ENCODE results near the gene DNMT3A.

Gene DNMT3A

DNA sequence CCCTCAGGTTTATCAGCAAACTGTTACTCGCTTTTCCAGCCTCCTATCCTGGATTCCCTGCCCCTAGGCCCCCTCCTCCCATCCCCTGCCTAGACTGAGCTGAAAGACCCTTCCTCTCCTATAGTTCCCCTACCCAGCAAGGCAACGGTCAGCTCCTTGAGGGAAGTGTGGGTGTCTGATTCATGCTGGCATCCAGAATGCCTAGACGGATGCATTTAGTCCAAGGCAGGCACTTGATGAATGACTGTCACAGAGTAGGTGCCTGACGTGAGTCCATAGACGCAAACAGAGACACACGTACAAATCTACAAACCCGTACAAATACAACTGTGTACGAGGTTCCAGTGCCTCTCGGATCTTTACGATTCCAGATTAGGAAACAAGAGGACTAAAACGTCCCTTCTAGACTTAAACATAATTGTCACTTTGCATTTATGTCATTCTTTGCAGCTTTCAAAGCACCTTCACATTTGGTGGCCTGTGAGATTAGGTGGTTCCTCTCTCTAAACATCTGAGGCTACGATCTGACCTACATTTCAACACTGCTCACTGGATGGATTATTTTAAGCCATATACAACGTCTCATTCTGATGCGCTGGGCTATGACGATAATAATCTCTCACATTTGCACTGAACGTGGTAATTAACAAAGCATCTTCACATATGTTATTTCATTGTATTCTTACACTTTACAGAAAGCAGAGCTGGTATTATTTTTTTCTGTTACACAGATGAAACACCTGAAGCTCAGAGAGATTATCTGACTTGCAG is 36.7 kb downstream of the DNMT3A start:
- peak; percentile 74 for DNase-seq (ENCODE audit: low spot score)

DNA sequence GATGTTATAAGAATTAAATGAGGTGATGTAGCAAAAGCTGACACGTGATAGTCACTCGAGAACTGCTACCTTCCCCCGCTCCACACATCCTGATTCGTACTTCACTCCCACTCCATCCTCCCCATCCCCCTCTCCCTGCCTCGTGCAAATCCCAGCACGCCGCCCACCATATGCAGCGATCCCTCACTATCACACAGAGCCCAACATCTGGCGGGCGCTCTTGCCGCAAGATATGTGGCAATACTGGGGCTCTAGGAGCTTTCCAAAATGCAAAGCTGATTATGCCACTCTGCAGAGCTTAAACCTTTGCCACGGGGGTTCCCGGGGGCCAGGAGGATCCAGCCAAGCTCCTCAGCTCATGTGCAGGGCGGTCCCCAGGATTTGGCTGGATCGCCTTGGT is 37.4 kb downstream of the DNMT3A start:
- DNase-seq (ENCODE audit: low spot score): no peak

- no peak for DNase-seq (ENCODE audit: low spot score)
These were observed 38.0 kb downstream of the DNMT3A start for GRCh38 chr2:25303633-25304236.

GRCh38 chr2:25302758-25303375 is 38.9 kb downstream of the DNMT3A start:
- DNase-seq (ENCODE audit: low spot score): no peak

DNA sequence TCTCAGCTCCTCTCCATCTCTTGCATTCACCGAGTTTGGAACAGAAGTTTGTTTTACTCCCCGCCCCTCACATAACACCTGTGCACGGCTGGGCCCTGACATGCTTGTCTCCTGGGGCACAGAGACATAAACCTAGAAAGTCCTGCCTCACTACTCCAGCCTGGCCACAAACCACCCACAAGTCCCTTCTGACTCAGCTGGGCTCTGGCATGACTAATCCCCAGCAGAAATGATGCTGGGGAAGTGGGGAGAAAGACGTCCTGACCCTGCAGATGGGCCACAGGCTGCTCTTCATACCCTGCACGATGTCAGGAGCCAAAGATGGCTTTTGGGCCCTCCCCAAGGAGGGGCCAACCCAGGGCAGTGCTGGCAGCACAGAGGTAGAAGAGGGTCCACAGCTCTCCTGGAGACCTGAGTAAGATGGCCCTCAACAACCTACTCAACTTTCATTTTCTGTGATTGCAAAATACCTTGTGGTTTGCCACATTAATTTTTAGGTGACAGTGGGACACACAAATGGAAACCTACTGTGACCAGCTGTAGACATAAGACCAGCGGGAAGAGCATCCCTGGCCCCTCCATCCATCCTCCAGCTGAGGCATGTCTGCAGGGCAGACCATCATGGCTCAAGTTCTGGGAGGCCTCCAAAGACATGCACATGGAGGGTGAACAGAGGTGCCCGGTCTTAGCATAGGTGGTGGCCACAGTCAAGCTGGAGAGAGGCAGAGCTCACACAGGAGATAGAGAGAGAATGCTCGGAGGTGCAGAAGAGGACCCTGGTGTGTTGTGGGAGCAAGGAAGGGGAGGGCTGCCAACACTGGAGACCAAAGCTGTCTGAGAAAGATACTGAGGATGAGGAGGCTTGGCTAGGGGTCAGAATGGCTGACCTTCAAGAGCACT is 40.0 kb downstream of the DNMT3A start:
- DNase-seq (ENCODE audit: low spot score): no peak

- no peak for DNase-seq (ENCODE audit: low spot score)
These were observed 41.7 kb downstream of the DNMT3A start for GRCh38 chr2:25300001-25300400.

DNA sequence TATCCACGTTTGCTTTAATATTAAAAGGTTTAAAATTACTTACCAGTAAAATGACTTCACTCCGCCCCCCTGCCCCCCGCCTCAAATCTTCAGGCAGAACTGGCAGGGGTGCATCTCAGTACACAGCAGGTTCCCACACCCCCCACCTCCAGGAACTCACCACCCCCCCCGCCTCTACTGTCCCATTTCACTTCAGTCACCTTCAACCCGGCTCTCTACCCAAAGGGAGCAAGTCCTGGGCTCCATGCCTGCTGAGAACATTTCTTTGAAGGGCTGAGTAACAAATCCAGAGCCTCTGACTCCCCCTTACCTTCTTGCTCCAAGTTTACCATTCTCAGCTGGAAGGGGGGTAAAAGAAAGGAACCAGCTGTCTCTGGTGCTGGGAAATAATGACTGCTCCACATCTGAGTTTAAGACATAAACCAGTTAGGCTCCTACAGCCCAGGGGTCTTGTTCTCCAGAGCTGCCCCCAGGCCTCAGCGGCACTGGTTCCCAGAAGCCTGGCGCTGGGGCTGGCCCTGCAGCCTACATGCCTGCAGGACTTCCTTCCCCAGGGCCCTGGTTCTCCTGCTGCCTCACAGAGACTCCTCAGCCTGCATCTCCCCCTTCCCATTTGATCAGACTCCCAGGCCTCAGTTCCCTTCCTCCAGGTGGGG is 42.8 kb downstream of the DNMT3A start:
- no peak for DNase-seq (ENCODE audit: low spot score)

DNA sequence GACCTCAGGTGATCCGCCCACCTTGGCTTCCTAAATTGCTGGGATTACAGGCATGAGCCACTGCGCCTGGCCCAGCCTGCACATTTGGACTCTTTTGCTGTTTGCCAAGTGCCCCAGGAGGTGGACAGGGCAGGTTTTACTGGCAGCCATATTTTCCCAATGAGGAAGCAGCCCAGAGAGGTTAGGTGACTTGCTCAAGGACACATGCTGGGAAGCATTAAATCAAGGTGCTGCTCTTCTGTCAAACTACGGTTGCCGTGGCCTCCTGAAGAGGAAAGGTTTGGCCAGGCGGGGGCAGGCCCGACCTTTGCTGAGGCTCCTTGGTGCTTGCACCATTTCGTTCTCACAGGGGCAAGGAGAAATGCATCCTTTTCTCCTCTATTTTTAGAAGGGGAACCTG is 44.0 kb downstream of the DNMT3A start:
- peak; percentile 43 for DNase-seq (ENCODE audit: low spot score)

- no peak for DNase-seq (ENCODE audit: low spot score)
These were observed 46.1 kb downstream of the DNMT3A start for GRCh38 chr2:25295621-25296020.

DNA sequence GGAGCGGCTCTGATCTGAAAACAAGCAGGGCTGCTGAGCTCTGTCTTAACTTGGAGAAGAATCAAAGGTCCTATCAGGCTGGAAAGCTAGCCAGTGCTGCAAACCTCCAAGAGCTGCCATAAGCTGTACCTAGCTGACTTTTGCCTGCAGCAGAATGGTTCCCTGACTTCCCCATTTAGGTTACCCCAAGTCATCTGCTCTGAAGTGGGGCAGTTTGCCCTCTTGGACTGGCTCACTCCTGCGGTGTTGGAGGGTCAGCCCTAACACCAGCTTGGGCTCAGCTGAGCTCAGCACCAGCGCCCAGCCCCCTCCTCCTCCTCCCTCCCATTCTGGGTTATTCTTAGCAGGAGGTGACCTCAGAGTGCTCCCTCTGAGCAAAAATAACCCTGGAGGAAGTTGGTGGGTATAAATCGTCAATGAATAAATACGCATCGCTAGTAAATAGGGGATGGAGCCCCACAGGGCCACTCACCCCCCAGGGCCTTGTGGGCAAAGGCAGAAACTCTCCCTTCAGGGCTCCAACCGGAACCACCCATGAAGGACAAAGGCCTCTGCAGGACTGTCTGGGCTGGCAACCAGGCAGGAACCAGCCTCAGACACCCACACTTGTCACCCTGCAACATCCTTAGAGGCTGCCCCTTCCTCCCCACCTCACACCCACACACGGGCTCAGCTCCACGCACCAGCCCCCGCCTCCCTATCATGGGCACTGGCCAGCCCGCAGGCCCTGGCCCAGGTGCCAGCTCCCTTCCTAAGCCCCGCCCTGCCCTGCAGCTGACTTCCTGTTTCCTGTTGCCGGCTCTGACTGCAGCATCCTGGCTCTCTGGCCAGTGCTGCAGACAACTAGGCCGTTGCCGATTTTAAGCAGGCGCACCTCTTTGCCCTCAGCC is 46.9 kb downstream of the DNMT3A start:
- DNase-seq (ENCODE audit: low spot score): peak; percentile 81

GRCh38 chr2:25293958-25294562 is 47.7 kb downstream of the DNMT3A start:
- no peak for DNase-seq (ENCODE audit: low spot score)

DNA sequence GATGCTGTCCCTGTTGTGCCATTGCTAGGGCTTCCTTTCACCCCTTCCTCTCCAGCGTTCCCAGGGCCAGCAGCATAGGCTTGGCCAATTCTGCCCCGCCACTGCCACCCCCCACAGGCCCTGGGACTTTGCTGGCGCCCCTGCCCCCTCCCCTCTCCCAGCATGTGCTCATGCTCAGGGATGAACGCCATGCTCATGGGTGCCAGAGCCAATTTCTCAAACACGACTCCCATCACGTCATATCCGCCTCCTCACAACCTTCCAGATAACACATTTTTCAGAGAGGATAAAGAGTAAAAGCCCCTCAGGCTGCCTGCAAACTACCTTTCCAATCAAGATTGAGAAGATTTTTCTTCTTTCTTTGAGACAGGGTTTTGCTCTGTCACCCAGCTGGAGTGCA is 48.6 kb downstream of the DNMT3A start:
- no peak for DNase-seq (ENCODE audit: low spot score)

DNA sequence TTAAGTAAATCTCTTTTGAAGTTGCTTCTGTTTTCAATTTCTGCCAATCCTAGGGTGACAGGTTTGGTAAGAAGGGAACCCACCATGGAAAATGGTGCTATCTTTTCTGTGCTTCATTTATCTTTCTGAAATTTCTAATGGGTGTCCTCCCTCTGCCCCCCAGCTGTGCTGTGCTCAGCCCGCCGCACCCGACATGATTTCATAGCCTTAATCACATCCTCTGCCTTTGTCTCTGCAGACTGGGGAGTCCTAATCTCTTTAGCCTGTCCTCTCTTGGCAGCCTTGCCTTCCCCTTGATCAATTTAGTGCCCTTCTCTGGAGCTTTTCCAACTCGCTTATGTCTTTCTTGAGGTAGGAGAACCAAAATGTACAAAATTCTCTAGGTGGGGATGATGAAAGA is 49.3 kb downstream of the DNMT3A start:
- no peak for DNase-seq (ENCODE audit: low spot score)

GRCh38 chr2:25290811-25291495 is 50.8 kb downstream of the DNMT3A start:
- DNase-seq (ENCODE audit: low spot score): no peak

DNA sequence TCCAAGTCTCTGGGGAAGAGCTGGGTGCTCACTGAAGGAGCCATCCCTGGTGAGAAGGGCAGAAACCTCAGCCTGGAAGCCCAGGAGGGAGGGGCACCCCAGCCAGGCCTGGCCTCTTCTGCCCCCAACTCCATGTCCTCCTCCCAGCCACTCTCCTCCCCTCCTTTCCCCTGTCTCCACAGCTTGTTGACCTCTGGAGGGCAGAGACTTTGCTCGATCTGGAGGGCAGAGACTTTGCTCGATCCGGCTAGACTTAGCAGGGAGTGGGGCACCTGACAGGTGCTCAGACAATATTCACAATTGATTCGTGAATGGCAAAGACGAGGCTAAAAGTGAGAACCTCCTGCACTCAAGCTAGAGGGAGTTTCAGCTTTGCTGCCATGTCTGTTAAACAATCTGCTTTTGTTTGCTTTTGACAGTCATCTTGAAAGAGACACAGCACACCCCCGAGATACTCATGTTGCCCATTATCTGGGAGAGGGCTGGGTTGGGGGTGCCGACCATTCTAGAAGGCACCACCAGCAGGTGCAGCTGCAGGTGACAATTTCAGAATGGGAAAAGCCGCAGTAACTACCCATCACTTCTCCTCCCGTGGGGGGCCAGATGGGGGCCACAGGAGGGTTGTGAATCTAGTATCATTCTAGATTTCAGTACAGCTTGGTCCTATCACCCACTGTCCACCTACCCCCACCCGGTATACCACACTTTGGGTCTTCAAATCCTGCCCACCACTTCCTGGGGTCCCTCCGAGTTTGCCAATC is 54.8 kb downstream of the DNMT3A start:
- DNase-seq (ENCODE audit: low spot score): no peak

DNA sequence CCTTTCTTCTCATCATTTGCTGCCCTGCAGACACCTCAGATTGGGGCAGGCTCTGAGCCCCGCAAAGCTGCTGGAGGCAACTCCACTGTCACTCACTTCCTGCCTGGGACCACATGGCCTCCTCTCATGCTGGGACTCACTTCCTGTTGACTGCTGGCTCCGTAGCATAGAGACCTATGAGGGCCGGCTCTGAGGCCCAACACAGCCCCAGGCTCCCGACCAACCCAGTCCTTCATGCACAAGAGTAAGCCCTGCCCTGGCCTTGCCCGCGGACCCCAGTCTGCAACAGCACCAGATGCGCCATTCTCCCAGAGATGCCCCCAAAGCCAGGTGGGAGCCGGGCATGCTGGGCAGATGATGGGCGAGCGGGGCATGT is 55.7 kb downstream of the DNMT3A start:
- no peak for DNase-seq (ENCODE audit: low spot score)

DNA sequence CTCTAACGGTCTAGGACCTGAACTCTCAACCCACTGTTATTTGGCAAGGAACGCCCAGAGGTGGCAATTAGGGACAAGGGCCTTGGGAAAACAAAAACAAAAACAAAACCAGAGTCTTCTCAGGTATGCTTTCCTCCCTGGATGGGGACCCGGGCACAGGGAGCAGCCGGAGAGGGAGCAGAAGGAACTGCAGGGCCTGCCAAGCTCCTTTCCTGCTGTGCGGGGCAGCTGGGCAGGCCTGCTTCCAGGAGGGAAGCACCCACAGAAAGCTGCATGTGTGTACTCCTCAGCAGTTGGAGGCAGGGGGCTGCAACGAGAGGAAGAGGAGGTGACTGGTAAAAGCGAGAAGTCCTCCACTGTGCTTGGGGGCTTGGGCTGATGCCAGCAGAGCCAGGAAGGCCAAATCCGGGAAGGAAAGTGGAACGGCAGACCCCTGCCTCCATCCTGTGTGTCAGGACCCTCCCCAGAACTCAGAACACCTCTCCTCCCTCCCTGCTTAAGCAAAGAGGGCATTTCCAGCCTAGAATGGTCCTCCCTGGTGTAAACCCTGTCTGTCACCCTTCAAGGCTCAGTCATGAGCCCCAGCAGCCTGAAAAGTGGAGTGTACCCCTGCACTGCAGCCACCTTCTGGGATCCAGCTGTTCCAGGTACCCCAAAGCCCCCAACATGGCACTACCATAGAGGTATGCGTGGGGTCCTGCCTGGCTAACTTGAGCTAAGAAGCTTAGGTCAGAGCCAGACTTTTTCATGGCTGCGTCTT is 56.3 kb downstream of the DNMT3A start:
- DNase-seq (ENCODE audit: low spot score): no peak

- no peak for DNase-seq (ENCODE audit: low spot score)
These were observed 57.0 kb downstream of the DNMT3A start for GRCh38 chr2:25284756-25285155.
